ENCODE data around the gene PAQR7. TPM values are rescaled to one million over a fixed set of nuclear protein-coding genes. Genes with fewer than 3 reads are reported as not detected.

Gene PAQR7
- total and polyA plus RNA-seq, 2 experiments from 2014 or later: 4.0 to 5.2 TPM

DNA sequence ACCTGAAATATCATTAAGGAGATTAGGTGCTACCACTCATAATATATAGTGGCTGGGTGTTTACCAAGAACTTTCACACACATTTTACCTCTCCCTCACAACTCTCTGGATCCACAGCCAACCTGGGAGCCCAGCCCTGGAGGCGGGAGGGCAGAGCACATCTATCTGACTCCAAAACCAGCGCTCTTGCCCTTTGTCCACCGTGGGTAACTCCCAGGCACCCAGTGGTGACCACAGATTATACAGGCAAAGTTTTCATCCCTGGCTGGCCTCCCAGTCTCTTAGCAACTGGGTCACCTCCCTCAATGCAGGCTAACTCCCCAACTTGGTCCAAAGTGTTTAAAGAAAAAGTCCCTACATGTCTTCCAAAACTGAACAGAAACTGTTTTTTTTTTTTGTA, 2.4 kb downstream of the PAQR7 start (continued):
- TF ChIP-seq, protein P1, sequence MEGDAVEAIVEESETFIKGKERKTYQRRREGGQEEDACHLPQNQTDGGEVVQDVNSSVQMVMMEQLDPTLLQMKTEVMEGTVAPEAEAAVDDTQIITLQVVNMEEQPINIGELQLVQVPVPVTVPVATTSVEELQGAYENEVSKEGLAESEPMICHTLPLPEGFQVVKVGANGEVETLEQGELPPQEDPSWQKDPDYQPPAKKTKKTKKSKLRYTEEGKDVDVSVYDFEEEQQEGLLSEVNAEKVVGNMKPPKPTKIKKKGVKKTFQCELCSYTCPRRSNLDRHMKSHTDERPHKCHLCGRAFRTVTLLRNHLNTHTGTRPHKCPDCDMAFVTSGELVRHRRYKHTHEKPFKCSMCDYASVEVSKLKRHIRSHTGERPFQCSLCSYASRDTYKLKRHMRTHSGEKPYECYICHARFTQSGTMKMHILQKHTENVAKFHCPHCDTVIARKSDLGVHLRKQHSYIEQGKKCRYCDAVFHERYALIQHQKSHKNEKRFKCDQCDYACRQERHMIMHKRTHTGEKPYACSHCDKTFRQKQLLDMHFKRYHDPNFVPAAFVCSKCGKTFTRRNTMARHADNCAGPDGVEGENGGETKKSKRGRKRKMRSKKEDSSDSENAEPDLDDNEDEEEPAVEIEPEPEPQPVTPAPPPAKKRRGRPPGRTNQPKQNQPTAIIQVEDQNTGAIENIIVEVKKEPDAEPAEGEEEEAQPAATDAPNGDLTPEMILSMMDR (conservative IDR thresholded peaks at IDR 0.05; ENCODE audit: low read depth in 2 of 2): no peak
- TF ChIP-seq NANOG (IDR thresholded peaks at IDR 0.05; ENCODE audit: borderline replicate concordance): no peak
- TF ChIP-seq, protein P2, sequence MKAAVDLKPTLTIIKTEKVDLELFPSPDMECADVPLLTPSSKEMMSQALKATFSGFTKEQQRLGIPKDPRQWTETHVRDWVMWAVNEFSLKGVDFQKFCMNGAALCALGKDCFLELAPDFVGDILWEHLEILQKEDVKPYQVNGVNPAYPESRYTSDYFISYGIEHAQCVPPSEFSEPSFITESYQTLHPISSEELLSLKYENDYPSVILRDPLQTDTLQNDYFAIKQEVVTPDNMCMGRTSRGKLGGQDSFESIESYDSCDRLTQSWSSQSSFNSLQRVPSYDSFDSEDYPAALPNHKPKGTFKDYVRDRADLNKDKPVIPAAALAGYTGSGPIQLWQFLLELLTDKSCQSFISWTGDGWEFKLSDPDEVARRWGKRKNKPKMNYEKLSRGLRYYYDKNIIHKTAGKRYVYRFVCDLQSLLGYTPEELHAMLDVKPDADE (IDR thresholded peaks at IDR 0.05): no peak
- TF ChIP-seq, protein P3, sequence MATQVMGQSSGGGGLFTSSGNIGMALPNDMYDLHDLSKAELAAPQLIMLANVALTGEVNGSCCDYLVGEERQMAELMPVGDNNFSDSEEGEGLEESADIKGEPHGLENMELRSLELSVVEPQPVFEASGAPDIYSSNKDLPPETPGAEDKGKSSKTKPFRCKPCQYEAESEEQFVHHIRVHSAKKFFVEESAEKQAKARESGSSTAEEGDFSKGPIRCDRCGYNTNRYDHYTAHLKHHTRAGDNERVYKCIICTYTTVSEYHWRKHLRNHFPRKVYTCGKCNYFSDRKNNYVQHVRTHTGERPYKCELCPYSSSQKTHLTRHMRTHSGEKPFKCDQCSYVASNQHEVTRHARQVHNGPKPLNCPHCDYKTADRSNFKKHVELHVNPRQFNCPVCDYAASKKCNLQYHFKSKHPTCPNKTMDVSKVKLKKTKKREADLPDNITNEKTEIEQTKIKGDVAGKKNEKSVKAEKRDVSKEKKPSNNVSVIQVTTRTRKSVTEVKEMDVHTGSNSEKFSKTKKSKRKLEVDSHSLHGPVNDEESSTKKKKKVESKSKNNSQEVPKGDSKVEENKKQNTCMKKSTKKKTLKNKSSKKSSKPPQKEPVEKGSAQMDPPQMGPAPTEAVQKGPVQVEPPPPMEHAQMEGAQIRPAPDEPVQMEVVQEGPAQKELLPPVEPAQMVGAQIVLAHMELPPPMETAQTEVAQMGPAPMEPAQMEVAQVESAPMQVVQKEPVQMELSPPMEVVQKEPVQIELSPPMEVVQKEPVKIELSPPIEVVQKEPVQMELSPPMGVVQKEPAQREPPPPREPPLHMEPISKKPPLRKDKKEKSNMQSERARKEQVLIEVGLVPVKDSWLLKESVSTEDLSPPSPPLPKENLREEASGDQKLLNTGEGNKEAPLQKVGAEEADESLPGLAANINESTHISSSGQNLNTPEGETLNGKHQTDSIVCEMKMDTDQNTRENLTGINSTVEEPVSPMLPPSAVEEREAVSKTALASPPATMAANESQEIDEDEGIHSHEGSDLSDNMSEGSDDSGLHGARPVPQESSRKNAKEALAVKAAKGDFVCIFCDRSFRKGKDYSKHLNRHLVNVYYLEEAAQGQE (IDR thresholded peaks at IDR 0.05; ENCODE audit: unreplicated experiment): no peak
- no peak for TF ChIP-seq JUNB (IDR thresholded peaks at IDR 0.05; ENCODE audit: unreplicated experiment)
- TF ChIP-seq ZNF114 (CRISPR knock-in tag; IDR thresholded peaks at IDR 0.05): no peak
- no peak for TF ChIP-seq ZNF331 (CRISPR knock-in tag; IDR thresholded peaks at IDR 0.05; ENCODE audit: low read depth)
- TF ChIP-seq EZH2 (IDR thresholded peaks at IDR 0.05; ENCODE audit: low read depth, unreplicated experiment): no peak
- TF ChIP-seq POLR2AphosphoS5 (IDR thresholded peaks at IDR 0.05; ENCODE audit: low read depth): no peak

DNA sequence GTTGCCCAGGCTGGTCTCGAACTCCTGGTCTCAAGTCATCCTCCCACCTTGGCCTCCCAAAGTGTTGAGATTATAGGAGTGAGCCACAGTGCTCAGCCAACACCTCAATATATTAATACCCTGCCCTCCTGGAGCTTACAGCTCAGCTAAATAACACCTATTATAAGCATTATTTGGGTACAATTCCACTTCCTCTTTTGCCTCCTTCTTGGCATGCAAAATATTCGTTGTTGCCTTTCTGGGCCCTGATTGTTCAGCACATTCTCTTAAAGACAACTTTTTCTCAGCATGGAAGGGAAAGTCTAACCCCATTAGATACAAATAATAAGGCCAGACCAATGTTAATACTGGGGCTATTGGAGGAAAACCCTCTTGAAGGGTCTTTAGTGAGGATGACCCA, 2.8 kb downstream of the PAQR7 start:
- Histone ChIP-seq H3K4me2 (no peak overlapping the region), H3F3A (replicated peaks; ENCODE audit: low read depth) (0 out of 2 replicates have a peak, but pooled peaks cover 3% of the 10 kb centered on the region), H2AFZ (no peak overlapping the region), H4K20me1 (replicated peaks; ENCODE audit: insufficient read depth) (no peaks in the 10 kb centered on the region), H3K27me3 (ENCODE audit: insufficient read depth) (peaks cover 16% of the 10 kb centered on the region), H3K4me3 (no peak overlapping the region), H3K9me2 (ENCODE audit: insufficient read depth) (no peaks in the 10 kb centered on the region), H3K36me3 (ENCODE audit: insufficient read depth) (no peaks in the 10 kb centered on the region), H3K79me2 (replicated peaks; ENCODE audit: insufficient read depth) (no peaks in the 10 kb centered on the region), H3K4me1 (ENCODE audit: insufficient read depth) (peaks cover 24% of the 10 kb centered on the region), H3K27ac (ENCODE audit: low read depth) (no peak overlapping the region)
- no peaks in the 10 kb centered on the region for H3K36me3 Mint-ChIP-seq (ENCODE audit: low read depth)
- no peak for ATAC-seq
- no peak overlapping the region for H3K4me3 Mint-ChIP-seq
- H3K27ac Mint-ChIP-seq: no peak overlapping the region
- no peak for DNase-seq (ENCODE audit: low spot score)
- H3K9me3 Mint-ChIP-seq: no peaks in the 10 kb centered on the region; the same call in 2 of the 3 replicates
- peaks cover 26% of the 10 kb centered on the region for H3K4me1 Mint-ChIP-seq
- peaks cover 5% of the 10 kb centered on the region for H3K27me3 Mint-ChIP-seq (ENCODE audit: insufficient read depth, low read depth, poor library complexity)
- no peak for TF ChIP-seq STAT1 (IDR thresholded peaks at IDR 0.05; ENCODE audit: unreplicated experiment)
- TF ChIP-seq, protein P1 (conservative IDR thresholded peaks at IDR 0.05; ENCODE audit: low read depth in 2 of 2): no peak
- no peak for TF ChIP-seq ZNF114 (CRISPR knock-in tag; IDR thresholded peaks at IDR 0.05)
- no peak for TF ChIP-seq ZNF331 (CRISPR knock-in tag; IDR thresholded peaks at IDR 0.05; ENCODE audit: low read depth)
- TF ChIP-seq, protein P3 (IDR thresholded peaks at IDR 0.05; ENCODE audit: unreplicated experiment): no peak
- TF ChIP-seq POLR2AphosphoS5 (IDR thresholded peaks at IDR 0.05; ENCODE audit: low read depth): no peak

Data from GM23338 (cell line).